Loucy (cell line): ENCODE data around the gene PACRG.

Experiments
- H2AFZ ChIP-seq: fragments of 200-600 bp; sonication (generic); 2 replicates; pipeline ENCODE4 v1.6.0; 2016; ENCODE audit warnings: antibody characterized with exemption, mild to moderate bottlenecking, low read length, moderate library complexity
- H3F3A ChIP-seq: fragments of 200-600 bp; 2 replicates; pipeline ENCODE4 v1.6.0; 2016; ENCODE audit warnings: antibody characterized with exemption, low read depth, mild to moderate bottlenecking
- H3K27me3 ChIP-seq: fragments of 200-600 bp; sonication (generic); 2 replicates; pipeline ENCODE4 v1.6.1; 2014; ENCODE audit warnings: low read length, mild to moderate bottlenecking; ENCODE audit not compliant: insufficient read depth, poor library complexity, severe bottlenecking
- H3K36me3 ChIP-seq: fragments of 200-600 bp; sonication (generic); 2 replicates; pipeline ENCODE4 v1.6.1; 2016; ENCODE audit warnings: low read length; ENCODE audit not compliant: insufficient read depth
- H3K4me1 ChIP-seq: fragments of 200-600 bp; sonication (generic); 2 replicates; pipeline ENCODE4 v1.5.1; 2014; ENCODE audit warnings: low read length, mild to moderate bottlenecking; ENCODE audit not compliant: insufficient read depth, poor library complexity, severe bottlenecking
- H3K4me2 ChIP-seq: fragments of 200-600 bp; sonication (generic); 2 replicates; pipeline ENCODE4 v1.6.0; 2014; ENCODE audit warnings: antibody characterized with exemption, low read length, low read depth, mild to moderate bottlenecking; ENCODE audit not compliant: poor library complexity, severe bottlenecking
- H3K4me3 ChIP-seq: fragments of 200-600 bp; sonication (generic); 2 replicates; pipeline ENCODE4 v1.5.1; 2014; ENCODE audit warnings: low read length, mild to moderate bottlenecking, mixed read lengths; ENCODE audit not compliant: poor library complexity, severe bottlenecking
- H3K79me2 ChIP-seq: fragments of 200-600 bp; sonication (generic); 2 replicates; pipeline ENCODE4 v1.6.1; 2014; ENCODE audit warnings: low read length; ENCODE audit not compliant: insufficient read depth
- H3K9ac ChIP-seq: fragments of 200-600 bp; sonication (generic); 2 replicates; pipeline ENCODE4 v1.6.0; 2014; ENCODE audit warnings: mild to moderate bottlenecking, low read depth, low read length, moderate library complexity; ENCODE audit not compliant: poor library complexity, severe bottlenecking
- H3K9me2 ChIP-seq: fragments of 200-600 bp; sonication (generic); replicated peaks from 2 replicates; pipeline ENCODE4 v1.6.1; 2016; ENCODE audit warnings: low read depth, low read length, mixed read lengths
- H3K9me3 ChIP-seq: fragments of 200-600 bp; sonication (generic); 2 replicates; pipeline ENCODE4 v1.6.1; 2014; ENCODE audit warnings: mild to moderate bottlenecking, antibody characterized with exemption, low read length, low read depth; ENCODE audit not compliant: insufficient read depth
- H4K20me1 ChIP-seq: fragments of 200-600 bp; sonication (generic); 2 replicates; pipeline ENCODE4 v1.6.0; 2014; ENCODE audit warnings: antibody characterized with exemption, low read length, mild to moderate bottlenecking; ENCODE audit not compliant: insufficient read depth, poor library complexity, severe bottlenecking
- CTCF ChIP-seq: fragments of 200-600 bp; sonication (generic); conservative IDR thresholded peaks from 2 replicates; pipeline ENCODE4 v1.5.1; 2014; ENCODE audit warnings: mild to moderate bottlenecking, antibody characterized with exemption, low read length
- EZH2phosphoT487 ChIP-seq: fragments of 200-600 bp; IDR thresholded peaks from 2 replicates; pipeline ENCODE4 v1.6.1; 2018; ENCODE audit warnings: antibody characterized with exemption, mild to moderate bottlenecking, moderate library complexity, borderline replicate concordance

Gene PACRG

GRCh38 chr6:163120223-163120622 is 392.4 kb downstream of the PACRG start:
- no peaks in the 10 kb centered on the region for H4K20me1 ChIP-seq
- H3F3A ChIP-seq = no peaks in the 10 kb centered on the region
- no peak overlapping the region for H3K4me3 ChIP-seq
- no peak; the same call in 1 of the 2 replicates for TF ChIP-seq CTCF
- H2AFZ ChIP-seq = no peak overlapping the region
- H3K9ac ChIP-seq = no peak overlapping the region
- no peaks in the 10 kb centered on the region for H3K4me1 ChIP-seq
- H3K4me2 ChIP-seq = no peak overlapping the region
- H3K79me2 ChIP-seq = no peaks in the 10 kb centered on the region
- no peaks in the 10 kb centered on the region for H3K27me3 ChIP-seq
- H3K9me3 ChIP-seq = peaks cover 3% of the 10 kb centered on the region; the same call in 1 of the 2 replicates
- no peaks in the 10 kb centered on the region for H3K36me3 ChIP-seq
- no peaks in the 10 kb centered on the region for H3K9me2 ChIP-seq

- no peak overlapping the region for H3K9ac ChIP-seq
- no peak for TF ChIP-seq EZH2phosphoT487
- no peak for TF ChIP-seq CTCF
- no peaks in the 10 kb centered on the region for H3K9me2 ChIP-seq
- H4K20me1 ChIP-seq = no peaks in the 10 kb centered on the region
- H3K4me1 ChIP-seq = no peaks in the 10 kb centered on the region
- H3K27me3 ChIP-seq = no peaks in the 10 kb centered on the region
- no peaks in the 10 kb centered on the region for H3F3A ChIP-seq
- H3K79me2 ChIP-seq = no peaks in the 10 kb centered on the region
- H3K36me3 ChIP-seq = no peaks in the 10 kb centered on the region
- no peak overlapping the region for H3K4me3 ChIP-seq
- no peak overlapping the region for H3K4me2 ChIP-seq
- no peak overlapping the region for H2AFZ ChIP-seq
- 0 out of 2 replicates have a peak, but pooled peaks cover 3% of the 10 kb centered on the region for H3K9me3 ChIP-seq
Measured at GRCh38 chr6:163121270-163121669, 393.5 kb downstream of the PACRG start.

GRCh38 chr6:163122365-163122764 is 394.6 kb downstream of the PACRG start:
- Histone ChIP-seq H3F3A (no peaks in the 10 kb centered on the region), H3K9me2 (no peaks in the 10 kb centered on the region), H2AFZ (no peak overlapping the region), H3K79me2 (no peaks in the 10 kb centered on the region), H3K9ac (no peak overlapping the region), H3K9me3 (0 out of 2 replicates have a peak, but pooled peaks cover 3% of the 10 kb centered on the region), H3K27me3 (no peaks in the 10 kb centered on the region), H3K4me2 (no peak overlapping the region), H3K4me3 (no peak overlapping the region), H4K20me1 (no peaks in the 10 kb centered on the region), H3K36me3 (no peaks in the 10 kb centered on the region), H3K4me1 (no peaks in the 10 kb centered on the region)
- no peak for TF ChIP-seq CTCF
- TF ChIP-seq EZH2phosphoT487 = no peak
